SJCRH30 (cell line): ENCODE results near the gene TAS1R3. TPM values are rescaled to one million over a fixed set of nuclear protein-coding genes. Genes with fewer than 3 reads are reported as not detected.
A peak's percentile ranks its signal among the peaks of the same experiment; 100 is the strongest.

Experiments
- DNase-seq, 2 experiments: peaks; one replicate each; pipeline ENCODE4 v3.0.0-alpha.2; 2015 to 2020
- H3K27ac ChIP-seq: fragments of 250-450 bp; sonication (Bioruptor Pico); 2 replicates; pipeline ENCODE4 v1.5.1; 2020; ENCODE audit warnings: mild to moderate bottlenecking, moderate library complexity
- H3K27me3 ChIP-seq: fragments of 250-450 bp; sonication (Bioruptor Pico); 2 replicates; pipeline ENCODE4 v1.5.1; 2020; ENCODE audit warnings: mild to moderate bottlenecking, moderate library complexity
- H3K36me3 ChIP-seq: fragments of 250-450 bp; sonication (Bioruptor Pico); 2 replicates; pipeline ENCODE4 v1.5.1; 2020; ENCODE audit warnings: mild to moderate bottlenecking, moderate library complexity
- H3K4me1 ChIP-seq: fragments of 250-450 bp; sonication (Bioruptor Pico); 2 replicates; pipeline ENCODE4 v1.5.1; 2020; ENCODE audit warnings: mild to moderate bottlenecking, moderate library complexity
- H3K4me3 ChIP-seq: fragments of 250-450 bp; sonication (Bioruptor Pico); 2 replicates; pipeline ENCODE4 v1.5.1; 2020; ENCODE audit warnings: mild to moderate bottlenecking, moderate library complexity
- H3K9me3 ChIP-seq: fragments of 250-450 bp; sonication (Bioruptor Pico); replicated peaks from 2 replicates; pipeline ENCODE4 v1.5.1; 2020; ENCODE audit warnings: mild to moderate bottlenecking, moderate library complexity
- total RNA-seq: library from RNA; depleted of rRNA; stranded (reverse); fragments of >200 nt; shearing (Covaris generic); gene quantifications from 2 replicates; pipeline ENCODE4 v1.2.3, GENCODE V29; 2014

TAS1R3 gene
- total RNA-seq, 1 experiment from 2014 or later = 0.47 TPM

DNA sequence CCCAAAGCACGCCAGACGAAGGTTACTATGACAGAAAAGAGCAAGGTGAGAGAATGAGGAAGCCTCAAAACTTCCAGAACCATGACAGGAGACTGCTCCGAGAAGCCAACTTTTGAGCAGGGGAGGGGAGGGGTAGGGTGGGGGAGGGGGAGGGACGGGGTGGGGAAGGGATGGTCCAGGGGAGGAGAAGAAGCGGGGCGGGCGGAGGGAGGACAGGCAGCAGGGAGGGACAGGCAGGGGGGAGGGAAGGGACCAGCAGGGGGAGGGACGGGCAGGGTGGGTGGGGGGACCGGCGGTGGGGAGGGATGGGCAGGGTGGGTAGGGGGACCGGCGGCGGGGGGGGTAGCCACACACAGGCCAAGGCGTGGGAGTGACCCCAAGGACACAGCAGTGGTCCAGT is 8.7 kb upstream of the TAS1R3 start:
- no peak for DNase-seq

DNA sequence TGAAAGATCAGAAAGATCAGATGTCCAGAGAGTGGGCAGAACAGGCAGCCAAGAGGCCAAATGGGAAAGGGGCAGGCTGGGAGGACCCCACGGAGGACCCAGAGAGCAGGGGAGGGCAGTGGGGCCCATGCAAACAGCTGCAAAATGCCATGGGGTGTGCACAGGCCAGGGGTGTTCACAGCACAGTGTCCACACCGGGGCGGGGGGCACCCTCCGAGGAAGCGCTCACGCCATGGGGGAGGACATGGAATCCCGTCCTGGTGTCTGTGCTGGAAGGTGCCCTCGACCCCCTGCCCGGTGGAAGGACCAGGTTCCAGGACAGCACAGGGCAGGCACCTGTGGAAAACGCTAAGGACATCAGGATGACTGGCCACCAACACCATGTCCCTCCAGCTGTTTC is 8.1 kb upstream of the TAS1R3 start:
- Histone ChIP-seq H3K4me1 (peaks cover 17% of the 10 kb centered on the region), H3K9me3 (no peaks in the 10 kb centered on the region), H3K27me3 (no peaks in the 10 kb centered on the region), H3K4me3 (no peak overlapping the region), H3K36me3 (peaks cover 12% of the 10 kb centered on the region), H3K27ac (no peak overlapping the region)
- DNase-seq = no peak

More for the DNA sequence above, 8.7 kb upstream of the TAS1R3 start:
- Histone ChIP-seq H3K27ac (no peak overlapping the region), H3K27me3 (no peaks in the 10 kb centered on the region), H3K9me3 (no peaks in the 10 kb centered on the region), H3K4me1 (peaks cover 23% of the 10 kb centered on the region), H3K36me3 (peaks cover 17% of the 10 kb centered on the region), H3K4me3 (no peak overlapping the region)

DNA sequence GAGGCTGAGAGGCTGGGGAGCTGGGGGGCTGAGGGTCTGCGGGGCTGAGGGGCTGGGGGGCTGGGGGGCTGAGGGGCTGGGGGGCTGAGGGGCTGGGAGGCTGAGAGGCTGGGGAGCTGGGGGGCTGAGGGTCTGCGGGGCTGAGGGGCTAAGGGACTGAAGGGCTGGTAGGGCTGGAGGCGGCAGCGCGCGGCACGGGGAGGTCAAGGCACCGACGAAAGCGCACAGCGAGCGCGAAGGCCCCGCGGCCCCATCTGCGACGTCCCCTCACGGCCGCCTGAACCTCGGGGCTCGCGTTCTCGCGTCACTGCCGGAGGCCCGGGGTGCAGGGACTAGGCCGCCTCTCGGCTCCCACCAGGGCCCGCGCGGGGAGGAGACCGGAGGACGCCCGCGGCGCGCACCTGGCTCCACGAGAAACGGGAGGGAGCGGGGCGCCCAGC is 7.0 kb upstream of the TAS1R3 start:
- no peak for DNase-seq
- Histone ChIP-seq H3K27ac (peak overlapping the region; percentile 60), H3K36me3 (peaks cover 2% of the 10 kb centered on the region), H3K4me1 (peaks cover 6% of the 10 kb centered on the region; the same call in 1 of the 2 replicates), H3K27me3 (no peaks in the 10 kb centered on the region), H3K4me3 (peak overlapping the region; percentile 100), H3K9me3 (no peaks in the 10 kb centered on the region)

DNA sequence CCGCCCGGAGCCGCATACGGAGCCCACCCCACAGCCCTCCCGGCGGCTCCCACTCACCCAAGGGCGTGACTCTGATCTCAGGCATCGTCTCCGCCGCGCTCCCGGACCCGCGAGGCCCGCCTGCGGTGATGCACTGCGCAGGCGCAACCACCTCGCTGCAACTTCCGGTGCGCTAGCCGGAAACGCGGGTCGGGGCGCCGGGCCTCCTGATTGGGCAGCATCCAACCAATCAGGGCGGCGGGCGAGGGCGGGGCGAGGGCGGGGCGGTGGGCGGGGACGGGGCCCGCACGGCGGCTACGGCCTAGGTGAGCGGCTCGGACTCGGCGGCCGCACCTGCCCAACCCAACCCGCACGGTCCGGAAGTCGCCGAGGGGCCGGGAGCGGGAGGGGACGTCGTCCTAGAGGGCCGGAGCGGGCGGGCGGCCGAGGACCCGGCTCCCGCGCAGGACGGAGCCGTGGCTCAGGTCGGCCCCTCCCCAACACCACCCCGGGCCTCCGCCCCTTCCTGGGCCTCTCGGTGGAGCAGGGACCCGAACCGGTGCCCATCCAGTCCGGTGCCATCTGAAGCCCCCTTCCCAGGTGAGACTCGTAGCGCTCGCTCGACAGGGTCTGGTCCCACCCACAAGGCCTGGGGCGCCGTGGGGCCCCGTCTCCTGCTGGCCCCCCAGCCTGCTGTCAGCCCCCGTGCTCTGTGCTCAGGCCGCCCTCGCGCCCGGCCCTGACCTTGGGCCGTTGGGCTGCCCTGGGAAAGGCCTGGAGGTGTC is 6.4 kb upstream of the TAS1R3 start, which contains the start of the genes CPTP and INTS11:
Gene CPTP, plus strand, starts transcription at position 279 of the 764 bp plus-strand sequence. CDS start 2,109 bp downstream, outside the sequence.
Gene INTS11, minus strand, starts transcription at position 137 of the 764 bp plus-strand sequence. Its CDS starts 52 bp downstream, at position 85.
- Histone ChIP-seq H3K36me3 (no peaks in the 10 kb centered on the region; the same call in 1 of the 2 replicates), H3K4me3 (peak within 1 kb of the TSS; percentile 100), H3K27ac (peak within 1 kb of the TSS; percentile 60), H3K27me3 (no peaks in the 10 kb centered on the region), H3K9me3 (no peaks in the 10 kb centered on the region), H3K4me1 (peaks cover 6% of the 10 kb centered on the region; the same call in 1 of the 2 replicates)
- peak; percentile 96 to 97 for DNase-seq

DNA sequence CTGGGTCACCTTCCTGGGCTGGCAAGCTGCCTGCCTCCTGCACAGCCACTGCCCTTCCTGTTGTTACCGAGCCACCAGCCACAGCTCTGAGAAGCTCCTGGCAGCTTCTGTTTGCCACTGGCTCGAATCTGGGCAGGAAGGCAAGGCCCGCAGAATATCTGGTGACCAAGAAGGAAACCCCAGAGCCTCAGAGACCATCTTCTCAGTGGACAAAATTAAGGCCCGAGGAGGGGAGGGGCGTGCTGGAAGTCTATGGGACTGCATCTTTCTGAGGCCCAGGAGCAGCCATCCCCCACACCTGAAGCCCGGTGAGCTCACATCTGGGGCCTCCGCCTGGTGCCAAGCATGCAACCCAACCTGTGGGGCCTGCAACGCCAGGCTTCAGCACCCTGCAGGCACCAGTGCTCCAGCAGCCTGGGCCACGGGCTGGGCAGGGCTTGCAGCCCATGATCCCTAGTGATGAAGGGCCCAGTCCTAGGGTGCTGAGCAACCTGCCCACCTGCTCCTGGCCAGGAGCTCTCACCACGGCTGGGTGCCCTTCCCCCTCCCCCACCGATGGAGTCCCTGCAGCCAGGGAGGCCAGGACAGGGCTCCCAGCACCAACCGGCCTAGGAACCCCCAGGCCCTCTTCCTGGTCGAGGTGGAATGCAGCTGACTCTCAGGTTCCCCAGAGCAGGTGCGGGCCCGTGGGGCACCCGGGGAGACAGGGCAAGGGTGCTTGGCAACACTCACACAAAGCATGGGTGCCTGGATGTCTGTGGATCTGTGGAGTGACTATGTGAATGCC is 5.6 kb upstream of the TAS1R3 start:
- peak overlapping the region; percentile 100 for H3K4me3 ChIP-seq
- no peaks in the 10 kb centered on the region; the same call in 1 of the 2 replicates for H3K36me3 ChIP-seq
- no peak for DNase-seq
- H3K9me3 ChIP-seq = no peaks in the 10 kb centered on the region
- H3K27me3 ChIP-seq = no peaks in the 10 kb centered on the region
- H3K4me1 ChIP-seq = peaks cover 7% of the 10 kb centered on the region; the same call in 1 of the 2 replicates
- H3K27ac ChIP-seq = peak overlapping the region; percentile 27; the same call in 1 of the 2 replicates

DNA sequence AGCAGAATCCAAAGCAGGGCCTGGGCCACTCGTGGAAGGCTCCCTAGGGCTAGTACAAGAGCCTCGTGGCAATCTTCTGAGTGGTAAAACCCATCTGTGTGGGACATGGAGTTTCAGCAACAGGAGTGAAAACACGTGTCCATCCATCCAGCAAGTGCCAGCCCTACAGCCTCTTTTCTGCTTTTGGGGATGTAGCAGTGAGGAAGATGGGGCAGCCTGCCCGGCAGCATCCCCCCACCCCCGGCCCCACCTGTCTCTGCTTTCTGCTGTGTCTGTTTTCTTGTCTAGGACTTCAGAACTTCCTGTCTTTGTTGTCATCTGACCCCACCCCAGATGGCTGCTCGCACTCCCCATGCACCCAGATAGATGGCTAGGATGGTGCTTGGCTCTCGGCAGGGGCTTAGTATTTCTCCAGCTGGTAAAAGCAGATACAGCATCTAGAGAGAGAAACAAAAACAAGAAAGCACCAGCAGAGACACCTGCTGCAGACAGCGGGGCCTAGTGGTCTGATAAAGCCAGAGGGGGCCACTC is 4.9 kb upstream of the TAS1R3 start:
- no peaks in the 10 kb centered on the region; the same call in 1 of the 2 replicates for H3K36me3 ChIP-seq
- no peak for DNase-seq
- no peak overlapping the region for H3K4me3 ChIP-seq
- no peak overlapping the region for H3K27ac ChIP-seq
- H3K9me3 ChIP-seq = no peaks in the 10 kb centered on the region
- peaks cover 14% of the 10 kb centered on the region; the same call in 1 of the 2 replicates for H3K4me1 ChIP-seq
- no peaks in the 10 kb centered on the region for H3K27me3 ChIP-seq

DNA sequence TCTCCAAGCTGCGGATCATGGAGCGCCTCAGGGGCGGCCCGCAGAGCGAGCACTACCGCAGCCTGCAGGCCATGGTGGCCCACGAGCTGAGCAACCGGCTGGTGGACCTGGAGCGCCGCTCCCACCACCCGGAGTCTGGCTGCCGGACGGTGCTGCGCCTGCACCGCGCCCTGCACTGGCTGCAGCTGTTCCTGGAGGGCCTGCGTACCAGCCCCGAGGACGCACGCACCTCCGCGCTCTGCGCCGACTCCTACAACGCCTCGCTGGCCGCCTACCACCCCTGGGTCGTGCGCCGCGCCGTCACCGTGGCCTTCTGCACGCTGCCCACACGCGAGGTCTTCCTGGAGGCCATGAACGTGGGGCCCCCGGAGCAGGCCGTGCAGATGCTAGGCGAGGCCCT is 3.8 kb upstream of the TAS1R3 start:
- H3K4me3 ChIP-seq = no peak overlapping the region
- no peaks in the 10 kb centered on the region for H3K9me3 ChIP-seq
- H3K27me3 ChIP-seq = no peaks in the 10 kb centered on the region
- peaks cover 17% of the 10 kb centered on the region; the same call in 1 of the 2 replicates for H3K4me1 ChIP-seq
- no peak overlapping the region for H3K27ac ChIP-seq
- DNase-seq = no peak
- no peaks in the 10 kb centered on the region; the same call in 1 of the 2 replicates for H3K36me3 ChIP-seq

DNA sequence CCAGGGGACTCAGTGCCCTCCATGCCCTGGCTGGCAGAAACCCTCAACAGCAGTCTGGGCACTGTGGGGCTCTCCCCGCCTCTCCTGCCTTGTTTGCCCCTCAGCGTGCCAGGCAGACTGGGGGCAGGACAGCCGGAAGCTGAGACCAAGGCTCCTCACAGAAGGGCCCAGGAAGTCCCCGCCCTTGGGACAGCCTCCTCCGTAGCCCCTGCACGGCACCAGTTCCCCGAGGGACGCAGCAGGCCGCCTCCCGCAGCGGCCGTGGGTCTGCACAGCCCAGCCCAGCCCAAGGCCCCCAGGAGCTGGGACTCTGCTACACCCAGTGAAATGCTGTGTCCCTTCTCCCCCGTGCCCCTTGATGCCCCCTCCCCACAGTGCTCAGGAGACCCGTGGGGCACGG is 2.8 kb upstream of the TAS1R3 start:
- Histone ChIP-seq H3K27me3 (no peaks in the 10 kb centered on the region), H3K4me1 (peaks cover 17% of the 10 kb centered on the region; the same call in 1 of the 2 replicates), H3K27ac (no peak overlapping the region), H3K36me3 (no peaks in the 10 kb centered on the region), H3K4me3 (no peak overlapping the region), H3K9me3 (no peaks in the 10 kb centered on the region)
- no peak for DNase-seq

DNA sequence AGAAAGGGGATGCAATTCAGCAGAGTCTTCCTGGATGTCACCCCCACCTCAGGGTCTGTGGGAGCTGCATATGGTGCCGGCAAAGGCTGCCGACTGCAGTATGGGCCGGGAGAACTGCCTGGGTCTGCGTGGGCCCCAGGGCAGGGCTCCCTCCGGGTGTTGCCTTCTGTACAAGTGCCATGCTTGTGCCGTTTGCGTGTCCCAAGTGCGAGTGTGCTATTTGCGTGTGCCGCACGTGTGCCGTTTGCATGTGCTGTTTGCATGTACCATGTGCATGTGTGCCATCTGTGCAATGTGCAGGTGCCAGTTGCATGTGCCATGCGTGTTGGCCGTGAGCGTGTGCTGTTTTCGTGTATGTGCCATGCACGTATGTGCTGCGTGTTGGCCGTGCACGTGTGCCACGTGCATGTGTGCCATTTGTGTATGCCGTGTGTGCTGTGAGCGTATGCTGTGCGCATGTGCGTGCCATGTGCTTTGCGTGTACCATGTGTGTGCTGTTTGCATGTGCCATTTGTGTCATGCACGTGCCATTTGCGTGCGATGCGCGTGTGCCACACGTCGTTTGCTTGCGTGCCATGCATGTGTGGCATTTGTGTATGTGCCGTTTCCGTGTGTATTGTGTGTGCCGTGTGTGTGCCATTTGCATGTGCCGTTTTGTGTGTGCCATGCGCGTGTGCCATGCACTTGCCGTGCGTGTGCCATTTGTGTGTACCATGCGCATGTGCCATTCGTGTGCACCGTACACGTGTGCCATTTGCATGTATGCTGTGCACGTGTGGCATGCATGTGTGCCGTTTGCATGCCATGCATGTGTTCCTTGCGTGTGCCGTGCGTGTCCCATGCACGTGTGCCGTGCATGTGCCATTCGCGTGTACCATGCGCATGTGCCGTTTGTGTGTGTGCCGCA is 1.5 kb upstream of the TAS1R3 start:
- H3K27me3 ChIP-seq = no peaks in the 10 kb centered on the region
- H3K36me3 ChIP-seq = no peaks in the 10 kb centered on the region
- no peak overlapping the region for H3K27ac ChIP-seq
- peaks cover 17% of the 10 kb centered on the region; the same call in 1 of the 2 replicates for H3K4me1 ChIP-seq
- no peaks in the 10 kb centered on the region for H3K9me3 ChIP-seq
- DNase-seq = no peak
- no peak overlapping the region for H3K4me3 ChIP-seq

DNA sequence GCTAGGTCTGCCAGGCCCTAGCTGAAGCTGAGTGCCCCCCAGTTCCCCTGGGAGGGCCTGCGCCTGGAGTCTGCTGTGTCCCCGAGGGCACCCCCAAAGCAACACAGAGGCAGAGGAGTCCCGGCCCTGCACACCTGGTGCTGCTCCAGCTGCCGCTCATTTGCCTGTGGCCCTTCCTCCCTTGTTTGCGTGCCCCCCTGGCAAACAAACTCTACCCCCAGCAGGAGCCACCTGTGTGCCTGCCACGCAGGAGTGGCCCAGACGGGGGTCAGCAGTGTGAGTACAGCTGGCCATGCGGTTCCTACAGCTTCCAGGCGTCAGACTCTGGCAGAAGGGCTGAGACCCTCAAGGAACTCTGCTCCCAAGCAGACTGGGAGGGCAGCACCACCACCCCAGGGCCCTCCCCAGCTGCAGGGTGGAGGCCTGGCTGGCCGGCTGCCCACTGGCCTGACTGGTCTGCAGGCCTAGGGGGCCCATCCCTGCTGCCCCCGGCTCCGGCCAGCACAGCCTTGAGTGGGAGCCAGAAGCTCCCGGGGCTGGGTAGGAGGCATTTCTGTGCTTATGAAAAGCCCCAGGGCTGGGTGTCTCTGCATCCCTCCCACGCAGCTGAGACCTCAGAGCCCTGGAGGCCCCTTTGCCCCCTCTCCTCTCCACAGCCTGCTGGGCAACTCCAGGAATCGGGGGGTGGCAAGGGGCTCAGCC is 563 bp upstream of the TAS1R3 start:
- H3K27me3 ChIP-seq = no peaks in the 10 kb centered on the region
- peaks cover 14% of the 10 kb centered on the region; the same call in 1 of the 2 replicates for H3K4me1 ChIP-seq
- H3K4me3 ChIP-seq = no peak overlapping the region
- DNase-seq = no peak
- no peaks in the 10 kb centered on the region for H3K36me3 ChIP-seq
- no peaks in the 10 kb centered on the region for H3K9me3 ChIP-seq
- H3K27ac ChIP-seq = no peak overlapping the region

DNA sequence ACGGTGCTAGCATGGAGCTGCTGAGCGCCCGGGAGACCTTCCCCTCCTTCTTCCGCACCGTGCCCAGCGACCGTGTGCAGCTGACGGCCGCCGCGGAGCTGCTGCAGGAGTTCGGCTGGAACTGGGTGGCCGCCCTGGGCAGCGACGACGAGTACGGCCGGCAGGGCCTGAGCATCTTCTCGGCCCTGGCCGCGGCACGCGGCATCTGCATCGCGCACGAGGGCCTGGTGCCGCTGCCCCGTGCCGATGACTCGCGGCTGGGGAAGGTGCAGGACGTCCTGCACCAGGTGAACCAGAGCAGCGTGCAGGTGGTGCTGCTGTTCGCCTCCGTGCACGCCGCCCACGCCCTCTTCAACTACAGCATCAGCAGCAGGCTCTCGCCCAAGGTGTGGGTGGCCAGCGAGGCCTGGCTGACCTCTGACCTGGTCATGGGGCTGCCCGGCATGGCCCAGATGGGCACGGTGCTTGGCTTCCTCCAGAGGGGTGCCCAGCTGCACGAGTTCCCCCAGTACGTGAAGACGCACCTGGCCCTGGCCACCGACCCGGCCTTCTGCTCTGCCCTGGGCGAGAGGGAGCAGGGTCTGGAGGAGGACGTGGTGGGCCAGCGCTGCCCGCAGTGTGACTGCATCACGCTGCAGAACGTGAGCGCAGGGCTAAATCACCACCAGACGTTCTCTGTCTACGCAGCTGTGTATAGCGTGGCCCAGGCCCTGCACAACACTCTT is 1.1 kb downstream of the TAS1R3 start:
- DNase-seq = no peak
- Histone ChIP-seq H3K36me3 (no peaks in the 10 kb centered on the region), H3K4me1 (peaks cover 11% of the 10 kb centered on the region; the same call in 1 of the 2 replicates), H3K27me3 (no peaks in the 10 kb centered on the region), H3K9me3 (no peaks in the 10 kb centered on the region), H3K4me3 (no peak overlapping the region), H3K27ac (no peak overlapping the region)

DNA sequence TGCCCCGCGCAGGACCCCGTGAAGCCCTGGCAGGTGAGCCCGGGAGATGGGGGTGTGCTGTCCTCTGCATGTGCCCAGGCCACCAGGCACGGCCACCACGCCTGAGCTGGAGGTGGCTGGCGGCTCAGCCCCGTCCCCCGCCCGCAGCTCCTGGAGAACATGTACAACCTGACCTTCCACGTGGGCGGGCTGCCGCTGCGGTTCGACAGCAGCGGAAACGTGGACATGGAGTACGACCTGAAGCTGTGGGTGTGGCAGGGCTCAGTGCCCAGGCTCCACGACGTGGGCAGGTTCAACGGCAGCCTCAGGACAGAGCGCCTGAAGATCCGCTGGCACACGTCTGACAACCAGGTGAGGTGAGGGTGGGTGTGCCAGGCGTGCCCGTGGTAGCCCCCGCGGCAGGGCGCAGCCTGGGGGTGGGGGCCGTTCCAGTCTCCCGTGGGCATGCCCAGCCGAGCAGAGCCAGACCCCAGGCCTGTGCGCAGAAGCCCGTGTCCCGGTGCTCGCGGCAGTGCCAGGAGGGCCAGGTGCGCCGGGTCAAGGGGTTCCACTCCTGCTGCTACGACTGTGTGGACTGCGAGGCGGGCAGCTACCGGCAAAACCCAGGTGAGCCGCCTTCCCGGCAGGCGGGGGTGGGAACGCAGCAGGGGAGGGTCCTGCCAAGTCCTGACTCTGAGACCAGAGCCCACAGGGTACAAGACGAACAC is 1.8 kb downstream of the TAS1R3 start:
- Histone ChIP-seq H3K4me1 (peaks cover 11% of the 10 kb centered on the region; the same call in 1 of the 2 replicates), H3K36me3 (no peaks in the 10 kb centered on the region), H3K9me3 (no peaks in the 10 kb centered on the region), H3K4me3 (no peak overlapping the region), H3K27me3 (no peaks in the 10 kb centered on the region), H3K27ac (no peak overlapping the region)
- no peak for DNase-seq
